Kidney epithelial cell (primary cell): Measurements from ENCODE around the gene MED13L. TPM values are rescaled to one million over a fixed set of nuclear protein-coding genes. Genes with fewer than 3 reads are reported as not detected.

Experiments used
- DNase-seq: peaks from one replicate; pipeline ENCODE4 v3.0.0-alpha.2; 2010; ENCODE audit warnings: low read depth
- H3K27me3 ChIP-seq: 2 replicates; pipeline ENCODE4 v1.6.0; 2011; ENCODE audit warnings: low read length; ENCODE audit not compliant: control insufficient read depth, insufficient read depth
- H3K36me3 ChIP-seq: 2 replicates; pipeline ENCODE4 v1.5.1; 2011; ENCODE audit warnings: low read length; ENCODE audit not compliant: control insufficient read depth, insufficient read depth
- H3K4me3 ChIP-seq: 2 replicates; pipeline ENCODE4 v1.5.1; 2011; ENCODE audit warnings: low read depth, mild to moderate bottlenecking, control low read depth, low read length
- CTCF ChIP-seq: IDR thresholded peaks from 2 replicates; pipeline ENCODE4 v1.5.1; 2011; ENCODE audit warnings: mild to moderate bottlenecking, moderate library complexity, low read length, control low read depth, inconsistent platforms; ENCODE audit not compliant: insufficient read depth, poor library complexity, severe bottlenecking
- total RNA-seq: library from RNA; depleted of rRNA; stranded (reverse); fragments of >200 nt; gene quantifications from 2 replicates; pipeline ENCODE4 v1.2.3, GENCODE V29; 2015

MED13L gene
- total RNA-seq, 1 donor from 2014 or later = 45.9 TPM

- no peak for DNase-seq
- Histone ChIP-seq H3K27me3 (no peaks in the 10 kb centered on the region), H3K4me3 (no peak overlapping the region), H3K36me3 (no peaks in the 10 kb centered on the region)
- no peak for TF ChIP-seq CTCF
These were observed 95.0 kb downstream of the MED13L start for GRCh38 chr12:116182359-116183063.

- DNase-seq = no peak
- Histone ChIP-seq H3K36me3 (no peaks in the 10 kb centered on the region), H3K27me3 (no peaks in the 10 kb centered on the region), H3K4me3 (no peak overlapping the region)
- no peak for TF ChIP-seq CTCF
These were observed 97.0 kb downstream of the MED13L start for GRCh38 chr12:116180448-116180847.

- no peak for DNase-seq
- no peak overlapping the region for H3K4me3 ChIP-seq
- no peak for TF ChIP-seq CTCF
- no peaks in the 10 kb centered on the region for H3K36me3 ChIP-seq
- no peaks in the 10 kb centered on the region for H3K27me3 ChIP-seq
These were observed 98.1 kb downstream of the MED13L start for GRCh38 chr12:116179384-116179783.

GRCh38 chr12:116177017-116177416 lies 100.5 kb downstream of the MED13L start:
- TF ChIP-seq CTCF = no peak
- no peak overlapping the region for H3K4me3 ChIP-seq
- H3K36me3 ChIP-seq = no peaks in the 10 kb centered on the region
- no peak for DNase-seq
- no peaks in the 10 kb centered on the region for H3K27me3 ChIP-seq

- no peak for TF ChIP-seq CTCF
- no peak overlapping the region for H3K4me3 ChIP-seq
- H3K27me3 ChIP-seq = no peaks in the 10 kb centered on the region
- DNase-seq = no peak
- no peaks in the 10 kb centered on the region for H3K36me3 ChIP-seq
These were observed 102.6 kb downstream of the MED13L start for GRCh38 chr12:116174904-116175303.

- no peak for TF ChIP-seq CTCF
- Histone ChIP-seq H3K27me3 (no peaks in the 10 kb centered on the region), H3K36me3 (no peaks in the 10 kb centered on the region), H3K4me3 (no peak overlapping the region)
- no peak for DNase-seq
These were observed 103.5 kb downstream of the MED13L start for GRCh38 chr12:116174006-116174405.
